SK-N-SH treated with all-trans-retinoic acid at 6 μM for 48 hours (cell line): ENCODE data around the gene SH2D1B.

Source experiments
- ATAC-seq: fragments of 200-7000 bp; cut with Tn5 transposase; 3 replicates; pipeline ENCODE4 v1.9.1; 2020; ENCODE audit warnings: mild to moderate bottlenecking, moderate library complexity
- ARNTL ChIP-seq: fragments of 450-650 bp; formaldehyde crosslinking; IDR thresholded peaks from 2 replicates; pipeline ENCODE4 v1.5.0; 2020; ENCODE audit warnings: low read depth, mild to moderate bottlenecking, moderate library complexity, borderline replicate concordance
- BACH2 ChIP-seq: fragments of 250-450 bp; sonication (Bioruptor Pico); IDR thresholded peaks from 2 replicates; pipeline ENCODE4 v1.9.0; 2021; ENCODE audit warnings: mild to moderate bottlenecking, borderline replicate concordance
- CSDC2 ChIP-seq: fragments of 250-450 bp; sonication (Bioruptor Pico); IDR thresholded peaks from 2 replicates; pipeline ENCODE4 v1.5.0; 2020; ENCODE audit warnings: mild to moderate bottlenecking, moderate library complexity
- CSRNP3 ChIP-seq: fragments of 250-450 bp; sonication (Bioruptor Pico); IDR thresholded peaks from 2 replicates; pipeline ENCODE4 v1.5.1; 2021; ENCODE audit warnings: mild to moderate bottlenecking, moderate library complexity
- ESRRG ChIP-seq: fragments of 250-450 bp; sonication (Bioruptor Pico); IDR thresholded peaks from 2 replicates; pipeline ENCODE4 v1.6.1; 2021; ENCODE audit warnings: mild to moderate bottlenecking
- GLIS3 ChIP-seq: fragments of 250-450 bp; sonication (Bioruptor Pico); IDR thresholded peaks from 2 replicates; pipeline ENCODE4 v1.5.0; 2020; ENCODE audit warnings: mild to moderate bottlenecking, moderate library complexity
- OSR1 ChIP-seq: fragments of 250-450 bp; sonication (Bioruptor Pico); IDR thresholded peaks from 2 replicates; pipeline ENCODE4 v1.8.0; 2022; ENCODE audit warnings: moderate library complexity, mild to moderate bottlenecking, inconsistent platforms
- PATZ1 ChIP-seq: fragments of 250-450 bp; sonication (Bioruptor Pico); IDR thresholded peaks from 2 replicates; pipeline ENCODE4 v1.8.0; 2020; ENCODE audit warnings: mild to moderate bottlenecking, moderate library complexity, borderline replicate concordance
- POU6F1 ChIP-seq: fragments of 250-450 bp; sonication (Bioruptor Pico); IDR thresholded peaks from 2 replicates; pipeline ENCODE4 v1.8.0; 2021; ENCODE audit warnings: low read depth, mild to moderate bottlenecking, moderate library complexity, borderline replicate concordance
- RARB ChIP-seq: fragments of 250-450 bp; sonication (Bioruptor Pico); IDR thresholded peaks from 2 replicates; pipeline ENCODE4 v1.8.0; 2021; ENCODE audit warnings: mild to moderate bottlenecking, moderate library complexity
- SNAI2 ChIP-seq: fragments of 250-450 bp; sonication (Bioruptor Pico); IDR thresholded peaks from 2 replicates; pipeline ENCODE4 v1.5.0; 2020; ENCODE audit warnings: mild to moderate bottlenecking, moderate library complexity
- TCF4 ChIP-seq: fragments of 250-450 bp; sonication (Bioruptor Pico); IDR thresholded peaks from 2 replicates; pipeline ENCODE4 v1.8.0; 2021; ENCODE audit warnings: mild to moderate bottlenecking, moderate library complexity, borderline replicate concordance
- TOX ChIP-seq: fragments of 250-450 bp; sonication (Bioruptor Pico); IDR thresholded peaks from 2 replicates; pipeline ENCODE4 v1.8.0; 2021; ENCODE audit warnings: mild to moderate bottlenecking, moderate library complexity, borderline replicate concordance
- TSHZ2 ChIP-seq: fragments of 250-450 bp; sonication (Bioruptor Pico); IDR thresholded peaks from 2 replicates; pipeline ENCODE4 v1.5.0; 2020; ENCODE audit warnings: mild to moderate bottlenecking, moderate library complexity
- ZC3H10 ChIP-seq: fragments of 250-450 bp; sonication (Bioruptor Pico); IDR thresholded peaks from 2 replicates; pipeline ENCODE4 v1.5.1; 2021; ENCODE audit warnings: mild to moderate bottlenecking, moderate library complexity
- ZFP3 ChIP-seq: fragments of 250-450 bp; sonication (Bioruptor Pico); IDR thresholded peaks from 2 replicates; pipeline ENCODE4 v1.5.0; 2020; ENCODE audit warnings: mild to moderate bottlenecking, moderate library complexity
- ZFP30 ChIP-seq: fragments of 450-650 bp; formaldehyde crosslinking; IDR thresholded peaks from 2 replicates; pipeline ENCODE4 v1.5.0; 2022; ENCODE audit warnings: mild to moderate bottlenecking, moderate library complexity
- ZNF565 ChIP-seq: fragments of 450-650 bp; formaldehyde crosslinking; conservative IDR thresholded peaks from 2 replicates; pipeline ENCODE4 v1.5.0; 2020; ENCODE audit warnings: low read depth, mild to moderate bottlenecking, moderate library complexity
- ZNF70 ChIP-seq: fragments of 450-650 bp; formaldehyde crosslinking; IDR thresholded peaks from 2 replicates; pipeline ENCODE4 v1.5.0; 2020; ENCODE audit warnings: mild to moderate bottlenecking, moderate library complexity
- ZNF8 ChIP-seq: fragments of 450-650 bp; formaldehyde crosslinking; IDR thresholded peaks from 2 replicates; pipeline ENCODE4 v1.5.0; 2020; ENCODE audit warnings: mild to moderate bottlenecking, moderate library complexity

The SH2D1B gene

GRCh38 chr1:162397039-162397448 is 14.9 kb downstream of the SH2D1B start (continued):
- TF ChIP-seq CSRNP3 (no peak), ZNF565 (CRISPR knock-in tag) (no peak)

GRCh38 chr1:162396201-162396906 is 15.6 kb downstream of the SH2D1B start:
- no peak for ATAC-seq
- TF ChIP-seq POU6F1 (no peak), ESRRG (CRISPR knock-in tag) (no peak), PATZ1 (CRISPR knock-in tag) (no peak), BACH2 (CRISPR knock-in tag) (no peak), ZFP30 (CRISPR knock-in tag) (no peak), ZC3H10 (CRISPR knock-in tag) (no peak), ZNF8 (CRISPR knock-in tag) (no peak), ZNF565 (CRISPR knock-in tag) (no peak), TCF4 (CRISPR knock-in tag) (no peak), ZFP3 (CRISPR knock-in tag) (no peak), SNAI2 (CRISPR knock-in tag) (no peak), CSDC2 (CRISPR knock-in tag) (no peak), ZNF70 (no peak), TSHZ2 (no peak), GLIS3 (CRISPR knock-in tag) (no peak), RARB (CRISPR knock-in tag) (no peak), OSR1 (no peak), ARNTL (CRISPR knock-in tag) (no peak), TOX (no peak)

GRCh38 chr1:162391790-162392563 is 20.0 kb downstream of the SH2D1B start:
- ATAC-seq: peak; percentile 87

More at GRCh38 chr1:162391790-162392563, 20.0 kb downstream of the SH2D1B start:
- TF ChIP-seq ZFP30 (CRISPR knock-in tag) (no peak), RARB (CRISPR knock-in tag) (no peak), ZNF70 (no peak), CSDC2 (CRISPR knock-in tag) (no peak)
